IMR-90 (cell line): ENCODE data around the gene ABTB2. TPM values are rescaled to one million over a fixed set of nuclear protein-coding genes. Genes with fewer than 3 reads are reported as not detected.

ENCODE experiments used
- ATAC-seq: fragments of 200-7000 bp; cut with Tn5 transposase; 2 replicates; pipeline ENCODE4 v1.9.1; 2020; ENCODE audit warnings: low read depth, mild to moderate bottlenecking, moderate library complexity
- BruUV-seq: library from RNA; stranded (reverse); fragments of 400-500 nt; replicated peaks from 2 replicates; lab custom pipeline; 2021; lab: Mats Ljungman, UMichigan
- CTCF ChIA-PET: fragments of 300-600 bp; formaldehyde crosslinking; extraction: SDS; loops from one replicate; lab custom pipeline; 2021; ENCODE audit warnings: antibody characterized with exemption; lab: Yijun Ruan, JAX
- POLR2A ChIA-PET: fragments of 300-600 bp; sonication (Branson Sonifier 250); formaldehyde crosslinking; loops from one replicate; lab custom pipeline; 2022; ENCODE audit warnings: antibody characterized with exemption; ENCODE audit not compliant: unreplicated experiment; lab: Charles Lee
- DNase-seq: peaks from one replicate; pipeline ENCODE4 v3.0.0; 2013
- H2AFZ ChIP-seq: replicated peaks from 2 replicates; pipeline ENCODE3; 2013; ENCODE audit warnings: low read length, mild to moderate bottlenecking; ENCODE audit not compliant: poor library complexity
- H2AK5ac ChIP-seq: 2 replicates; pipeline ENCODE4 v1.6.1; 2013; ENCODE audit warnings: low read depth, low read length, inconsistent platforms
- H2AK9ac ChIP-seq: replicated peaks from 2 replicates; pipeline ENCODE3; 2013; ENCODE audit warnings: mild to moderate bottlenecking, low read depth, low read length, moderate library complexity; ENCODE audit not compliant: poor library complexity
- H2BK120ac ChIP-seq: 2 replicates; pipeline ENCODE4 v1.6.1; 2013; ENCODE audit warnings: low read depth, low read length, inconsistent platforms
- H2BK15ac ChIP-seq: 3 replicates; pipeline ENCODE4 v1.6.1; 2013; ENCODE audit warnings: low read depth, low read length, inconsistent platforms
- H2BK20ac ChIP-seq: 2 replicates; pipeline ENCODE4 v1.6.1; 2013; ENCODE audit warnings: low read depth, mild to moderate bottlenecking, inconsistent platforms, low read length, moderate library complexity
- H2BK5ac ChIP-seq: 2 replicates; pipeline ENCODE4 v1.6.1; 2013; ENCODE audit warnings: mild to moderate bottlenecking, low read depth, low read length, inconsistent platforms; ENCODE audit not compliant: poor library complexity, severe bottlenecking
- H3K14ac ChIP-seq: replicated peaks from 2 replicates; pipeline ENCODE4 v1.6.1; 2013; ENCODE audit warnings: low read depth, low read length, inconsistent platforms
- H3K18ac ChIP-seq: 2 replicates; pipeline ENCODE4 v1.6.1; 2013; ENCODE audit warnings: low read depth, low read length, control low read depth
- H3K23ac ChIP-seq: 2 replicates; pipeline ENCODE4 v1.6.1; 2013; ENCODE audit warnings: low read depth, low read length, inconsistent platforms
- H3K27ac ChIP-seq: 2 replicates; pipeline ENCODE4 v1.5.1; 2013; ENCODE audit warnings: mild to moderate bottlenecking, control low read depth, low read length; ENCODE audit not compliant: insufficient read depth
- H3K27me3 ChIP-seq: 2 replicates; pipeline ENCODE4 v1.6.1; 2013; ENCODE audit warnings: low read length; ENCODE audit not compliant: control insufficient read depth, insufficient read depth
- H3K36me3 ChIP-seq: 2 replicates; pipeline ENCODE4 v1.6.1; 2013; ENCODE audit warnings: low read length, mixed read lengths; ENCODE audit not compliant: control insufficient read depth, insufficient read depth
- H3K4ac ChIP-seq: 2 replicates; pipeline ENCODE4 v1.6.1; 2013; ENCODE audit warnings: low read depth, low read length, inconsistent platforms
- H3K4me1 ChIP-seq: 2 replicates; pipeline ENCODE4 v1.6.1; 2013; ENCODE audit warnings: low read length, mixed read lengths; ENCODE audit not compliant: control insufficient read depth, insufficient read depth
- H3K4me2 ChIP-seq: 2 replicates; pipeline ENCODE4 v1.6.1; 2013; ENCODE audit warnings: low read depth, mild to moderate bottlenecking, control low read depth, low read length, moderate library complexity
- H3K4me3 ChIP-seq: 2 replicates; pipeline ENCODE4 v1.5.1; 2013; ENCODE audit warnings: low read depth, mild to moderate bottlenecking, control low read depth, low read length, moderate library complexity; ENCODE audit not compliant: insufficient read depth
- H3K56ac ChIP-seq: 2 replicates; pipeline ENCODE4 v1.6.1; 2013; ENCODE audit warnings: low read length, inconsistent platforms; ENCODE audit not compliant: insufficient read depth; ENCODE audit errors: extremely low read depth
- H3K79me1 ChIP-seq, 2 experiments: 2 replicates each; pipeline ENCODE4 v1.6.1; 2013; ENCODE audit warnings: low read length in 2 of 2, inconsistent platforms in 1 of 2, low read depth in 1 of 2
- H3K9ac ChIP-seq: 2 replicates; pipeline ENCODE4 v1.6.1; 2013; ENCODE audit warnings: low read depth, low read length, control low read depth
- H3K9me1 ChIP-seq: 2 replicates; pipeline ENCODE4 v1.6.1; 2013; ENCODE audit warnings: low read length, inconsistent platforms; ENCODE audit not compliant: insufficient read depth
- H3K9me3 ChIP-seq: 2 replicates; pipeline ENCODE4 v1.6.1; 2013; ENCODE audit warnings: low read length; ENCODE audit not compliant: control insufficient read depth, insufficient read depth
- H4K20me1 ChIP-seq: 2 replicates; pipeline ENCODE4 v1.6.1; 2013; ENCODE audit warnings: low read length, inconsistent platforms; ENCODE audit not compliant: insufficient read depth
- H4K5ac ChIP-seq: 2 replicates; pipeline ENCODE4 v1.6.1; 2013; ENCODE audit warnings: mild to moderate bottlenecking, low read depth, low read length, control low read depth
- H4K8ac ChIP-seq, 2 experiments: 2 replicates each; pipeline ENCODE4 v1.6.1; 2013; ENCODE audit warnings: low read depth in 2 of 2, low read length in 2 of 2, control low read depth in 1 of 2, inconsistent platforms in 1 of 2
- H4K91ac ChIP-seq: 2 replicates; pipeline ENCODE4 v1.6.1; 2013; ENCODE audit warnings: low read depth, low read length, inconsistent platforms; ENCODE audit not compliant: insufficient read depth
- BHLHE40 ChIP-seq: fragments of 150-350 bp; IDR thresholded peaks from 2 replicates; pipeline ENCODE4 v1.6.1; 2016; ENCODE audit warnings: mild to moderate bottlenecking, low read depth, low read length
- FOS ChIP-seq: fragments of 150-350 bp; IDR thresholded peaks from 2 replicates; pipeline ENCODE4 v1.6.1; 2016; ENCODE audit warnings: low read depth, low read length
- MXI1 ChIP-seq: IDR thresholded peaks from 2 replicates; pipeline ENCODE4 v1.6.1; 2012; ENCODE audit warnings: low read depth, mild to moderate bottlenecking, low read length, moderate library complexity, borderline replicate concordance
- POLR2A ChIP-seq: IDR thresholded peaks from 2 replicates; pipeline ENCODE4 v1.6.1; 2012; ENCODE audit warnings: mild to moderate bottlenecking, low read depth, low read length
- RAD21 ChIP-seq: IDR thresholded peaks from 2 replicates; pipeline ENCODE4 v1.6.1; 2012; ENCODE audit warnings: low read length, improper control_type of control experiment
- RCOR1 ChIP-seq: IDR thresholded peaks from 2 replicates; pipeline ENCODE4 v1.6.1; 2012; ENCODE audit warnings: mild to moderate bottlenecking, low read length, improper control_type of control experiment; ENCODE audit not compliant: insufficient replicate concordance
- RFX5 ChIP-seq: IDR thresholded peaks from 2 replicates; pipeline ENCODE4 v1.8.0; 2012; ENCODE audit warnings: low read depth, mild to moderate bottlenecking, low read length, moderate library complexity
- SMC3 ChIP-seq: fragments of 150-350 bp; IDR thresholded peaks from 2 replicates; pipeline ENCODE4 v1.6.1; 2016; ENCODE audit warnings: low read depth, mild to moderate bottlenecking, antibody characterized with exemption, low read length, moderate library complexity
- WGBS, 2 experiments: methylation state at CpG; one replicate each; pipeline versions ENCODE4 v1.1.5 to v1.1.7; 2013; ENCODE audit warnings: missing lambda C conversion rate in 2 of 2; ENCODE audit not compliant: insufficient read length in 1 of 2; ENCODE audit errors: extremely low coverage in 2 of 2; 5-methylcytosine and 5-hydroxymethylcytosine counted together
- dilution Hi-C: fragments of 300-500 bp; cut with HindIII; formaldehyde crosslinking; loops from one replicate; pipeline ENCODE4 v1.14.3; 2018; ENCODE audit warnings: low sequenced_read_pairs; ENCODE audit not compliant: unreplicated experiment
- in situ Hi-C: fragments of 300-500 bp; cut with MboI; formaldehyde crosslinking; loops from 3 replicates; pipeline ENCODE4 v1.14.3; 2019; ENCODE audit warnings: low sequenced_read_pairs, inconsistent platforms, mixed read lengths
- intact Hi-C: fragments of 100-400 bp; cut with micrococcal nuclease; formaldehyde crosslinking; loops from 2 replicates; pipeline ENCODE4 v1.10.0; 2022
- polyA plus RNA-seq, 3 experiments: library from polyadenylated mRNA; depleted of rRNA; stranded (reverse); fragments of >200 nt; gene quantifications; 2 replicates each; pipeline ENCODE4 v1.2.3, GENCODE V29; 2012; ENCODE audit warnings: low replicate concordance in 1 of 3
- total RNA-seq: library from RNA; depleted of rRNA; stranded (reverse); fragments of >200 nt; gene quantifications from 2 replicates; pipeline ENCODE4 v1.2.3, GENCODE V29; 2012
- TF ChIP-seq, protein P1 (sequence below): fragments of 150-350 bp; IDR thresholded peaks from 2 replicates; pipeline ENCODE4 v1.6.1; 2016; ENCODE audit warnings: low read depth, mild to moderate bottlenecking, low read length, moderate library complexity, borderline replicate concordance
- TF ChIP-seq, protein P2 (sequence below): fragments of 150-350 bp; IDR thresholded peaks from 2 replicates; pipeline ENCODE4 v1.6.1; 2017; ENCODE audit warnings: mild to moderate bottlenecking, antibody characterized with exemption, low read length, low read depth

Gene ABTB2
- total and polyA plus RNA-seq, 2 of the 4 experiments (the other 2 are of a cell fraction), result 0.18 to 2.0 TPM

DNA sequence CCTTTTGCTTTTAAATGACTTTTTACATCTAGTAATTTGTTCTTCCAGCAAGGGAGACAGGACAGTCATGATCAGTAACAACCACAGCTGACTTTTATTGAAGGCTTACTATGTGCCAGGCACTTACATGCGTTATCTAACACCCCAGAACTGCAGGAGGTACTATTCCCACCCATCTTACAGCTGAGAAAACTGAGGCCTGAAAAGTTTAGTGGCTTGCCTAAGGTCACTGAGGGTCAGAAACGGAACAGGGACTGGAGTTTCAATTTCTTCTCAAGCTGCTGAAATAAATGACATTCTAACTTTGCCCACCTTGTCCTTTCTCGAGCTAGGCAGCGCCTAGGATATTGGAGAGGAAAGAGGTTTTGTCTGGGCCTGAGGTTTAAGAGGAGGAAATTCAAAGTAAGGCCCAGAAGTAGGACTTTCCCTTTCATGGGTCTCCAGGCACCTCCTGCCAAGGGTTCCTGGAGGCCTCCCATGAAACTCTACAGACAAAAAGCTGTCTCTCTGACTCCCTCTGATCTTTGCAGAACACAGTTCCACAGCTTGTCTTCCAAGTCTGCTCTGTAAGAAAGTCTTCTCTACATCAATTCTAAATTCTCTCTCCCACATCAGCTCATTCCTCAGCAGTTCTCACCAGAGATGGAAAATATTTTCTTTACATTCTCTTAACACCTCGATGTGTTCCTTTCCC, 150.2 kb downstream of the ABTB2 start:
- ATAC-seq (no peak), DNase-seq (no peak)
- H3K4me2 ChIP-seq, result no peak overlapping the region
- H3K14ac ChIP-seq, result no peak overlapping the region
- CTCF ChIA-PET, result no interaction called here
- H3K9me1 ChIP-seq, result peaks cover 11% of the 10 kb centered on the region
- no peaks in the 10 kb centered on the region for H3K36me3 ChIP-seq
- H4K5ac ChIP-seq, result no peak overlapping the region
- no peak overlapping the region for H2BK20ac ChIP-seq
- WGBS, 2 experiments, result no CpG with 5 or more reads among the region's 5 CpGs
- peaks cover 13% of the 10 kb centered on the region for H3K4me1 ChIP-seq
- no peak overlapping the region for H3K9ac ChIP-seq
- no peak overlapping the region for H2AK9ac ChIP-seq
- H3K4me3 ChIP-seq, result no peak overlapping the region
- H3K4ac ChIP-seq, result no peak overlapping the region
- H4K20me1 ChIP-seq, result no peaks in the 10 kb centered on the region
- H3K56ac ChIP-seq, result no peak overlapping the region
- POLR2A ChIA-PET, result no interaction called here
- no peaks in the 10 kb centered on the region for H3K9me3 ChIP-seq
- no peak overlapping the region for H4K91ac ChIP-seq
- in situ Hi-C loops (no loop called here), dilution Hi-C loops (no loop called here), intact Hi-C loops (no loop called here)
- H3K18ac ChIP-seq, result no peak overlapping the region
- H2BK5ac ChIP-seq, result no peak overlapping the region
- H3K27me3 ChIP-seq, result no peaks in the 10 kb centered on the region; the same call in 1 of the 2 replicates
- H3K27ac ChIP-seq, result no peak overlapping the region
- no peak overlapping the region for H2AK5ac ChIP-seq
- H2AFZ ChIP-seq, result no peak overlapping the region
- no peak overlapping the region for H2BK120ac ChIP-seq
- H3K79me1 ChIP-seq, result no peaks in the 10 kb centered on the region
- no TSS peak for BruUV-seq
- TF ChIP-seq RCOR1, result no peak
- TF ChIP-seq, protein P1, sequence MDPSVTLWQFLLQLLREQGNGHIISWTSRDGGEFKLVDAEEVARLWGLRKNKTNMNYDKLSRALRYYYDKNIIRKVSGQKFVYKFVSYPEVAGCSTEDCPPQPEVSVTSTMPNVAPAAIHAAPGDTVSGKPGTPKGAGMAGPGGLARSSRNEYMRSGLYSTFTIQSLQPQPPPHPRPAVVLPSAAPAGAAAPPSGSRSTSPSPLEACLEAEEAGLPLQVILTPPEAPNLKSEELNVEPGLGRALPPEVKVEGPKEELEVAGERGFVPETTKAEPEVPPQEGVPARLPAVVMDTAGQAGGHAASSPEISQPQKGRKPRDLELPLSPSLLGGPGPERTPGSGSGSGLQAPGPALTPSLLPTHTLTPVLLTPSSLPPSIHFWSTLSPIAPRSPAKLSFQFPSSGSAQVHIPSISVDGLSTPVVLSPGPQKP, result no peak
- TF ChIP-seq FOS, result no peak
- TF ChIP-seq POLR2A, result no peak
- TF ChIP-seq RAD21, result no peak
- TF ChIP-seq SMC3, result no peak
- TF ChIP-seq, protein P2, sequence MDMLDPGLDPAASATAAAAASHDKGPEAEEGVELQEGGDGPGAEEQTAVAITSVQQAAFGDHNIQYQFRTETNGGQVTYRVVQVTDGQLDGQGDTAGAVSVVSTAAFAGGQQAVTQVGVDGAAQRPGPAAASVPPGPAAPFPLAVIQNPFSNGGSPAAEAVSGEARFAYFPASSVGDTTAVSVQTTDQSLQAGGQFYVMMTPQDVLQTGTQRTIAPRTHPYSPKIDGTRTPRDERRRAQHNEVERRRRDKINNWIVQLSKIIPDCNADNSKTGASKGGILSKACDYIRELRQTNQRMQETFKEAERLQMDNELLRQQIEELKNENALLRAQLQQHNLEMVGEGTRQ, result no peak
- no peak for TF ChIP-seq MXI1
- TF ChIP-seq RFX5, result no peak
- TF ChIP-seq BHLHE40, result no peak
- no peak overlapping the region for H3K23ac ChIP-seq
- H2BK15ac ChIP-seq, result no peak overlapping the region
- no peak overlapping the region for H4K8ac ChIP-seq
